Measurements from ENCODE around the gene HINT2.

DNA sequence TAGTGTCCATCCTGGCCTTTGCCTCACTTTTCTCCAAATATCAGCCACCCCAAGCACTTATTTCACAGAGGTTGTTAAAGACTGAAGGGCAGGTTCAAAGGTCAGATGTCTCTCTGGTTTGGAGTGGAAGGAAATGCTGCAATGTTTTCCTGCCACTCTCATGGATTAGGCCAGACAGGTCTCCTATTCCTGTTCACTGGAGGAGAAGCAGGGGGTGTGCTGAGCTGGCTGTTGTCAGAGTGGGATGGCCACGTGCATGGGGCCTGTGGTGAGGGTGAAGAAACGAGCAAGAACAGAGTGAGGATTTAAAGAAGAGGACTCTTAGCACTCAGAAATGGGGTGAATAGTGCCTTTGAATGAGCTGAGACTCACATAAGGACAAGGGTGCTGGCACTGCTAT, 20.9 kb upstream of the HINT2 start:
- TF ChIP-seq, protein P1, sequence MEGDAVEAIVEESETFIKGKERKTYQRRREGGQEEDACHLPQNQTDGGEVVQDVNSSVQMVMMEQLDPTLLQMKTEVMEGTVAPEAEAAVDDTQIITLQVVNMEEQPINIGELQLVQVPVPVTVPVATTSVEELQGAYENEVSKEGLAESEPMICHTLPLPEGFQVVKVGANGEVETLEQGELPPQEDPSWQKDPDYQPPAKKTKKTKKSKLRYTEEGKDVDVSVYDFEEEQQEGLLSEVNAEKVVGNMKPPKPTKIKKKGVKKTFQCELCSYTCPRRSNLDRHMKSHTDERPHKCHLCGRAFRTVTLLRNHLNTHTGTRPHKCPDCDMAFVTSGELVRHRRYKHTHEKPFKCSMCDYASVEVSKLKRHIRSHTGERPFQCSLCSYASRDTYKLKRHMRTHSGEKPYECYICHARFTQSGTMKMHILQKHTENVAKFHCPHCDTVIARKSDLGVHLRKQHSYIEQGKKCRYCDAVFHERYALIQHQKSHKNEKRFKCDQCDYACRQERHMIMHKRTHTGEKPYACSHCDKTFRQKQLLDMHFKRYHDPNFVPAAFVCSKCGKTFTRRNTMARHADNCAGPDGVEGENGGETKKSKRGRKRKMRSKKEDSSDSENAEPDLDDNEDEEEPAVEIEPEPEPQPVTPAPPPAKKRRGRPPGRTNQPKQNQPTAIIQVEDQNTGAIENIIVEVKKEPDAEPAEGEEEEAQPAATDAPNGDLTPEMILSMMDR (IDR thresholded peaks at IDR 0.05), result no peak
- no peak for TF ChIP-seq POLR2AphosphoS5 (IDR thresholded peaks at IDR 0.05)

Measured in prostate gland (tissue), 2 donors.